Stimulated activated naive B cell treated with anti-CD40 and anti-IgM and Interleukin-4, amounts not matched to agents 10 μg/mL and 1 μg/mL and 100 μg/mL, for 72 hours (primary cell): ENCODE data around the gene SMG6.
A peak's percentile ranks its signal among the peaks of the same experiment; 100 is the strongest.
"Not testable (repeated sequence)": the region's sequence is repeated elsewhere in the genome, so short reads cannot be mapped to it uniquely, and the experiment has no call there.

ENCODE experiments used
- ATAC-seq, 2 donors: fragments of 150-1000 bp; cut with Tn5 transposase; replicated peaks; 2 replicates each; pipeline ENCODE4 v1.10.0; 2021; ENCODE audit warnings: moderate library complexity in 1 of 2
- DNase-seq: peaks from one replicate; pipeline ENCODE4 v3.0.0; 2021
- H3K27ac Mint-ChIP-seq: one replicate; pipeline ENCODE4 v1.8.0; 2022; ENCODE audit warnings: mild to moderate bottlenecking, mixed read lengths
- H3K27me3 Mint-ChIP-seq, 2 donors: one replicate each; pipeline ENCODE4 v1.8.0; 2022; ENCODE audit warnings: mixed read lengths in 2 of 2
- H3K36me3 Mint-ChIP-seq, 2 donors: one replicate each; pipeline ENCODE4 v1.8.0; 2022; ENCODE audit warnings: mixed read lengths in 2 of 2, mild to moderate bottlenecking in 1 of 2
- H3K4me1 Mint-ChIP-seq, 2 donors: one replicate each; pipeline ENCODE4 v1.8.0; 2022; ENCODE audit warnings: mixed read lengths in 2 of 2, mild to moderate bottlenecking in 1 of 2
- H3K4me3 Mint-ChIP-seq, 2 donors: one replicate each; pipeline ENCODE4 v1.8.0; 2022; ENCODE audit warnings: mild to moderate bottlenecking in 2 of 2, mixed read lengths in 2 of 2, moderate library complexity in 1 of 2
- H3K9me3 Mint-ChIP-seq, 2 donors: one replicate each; pipeline ENCODE4 v1.8.0; 2022; ENCODE audit warnings: mixed read lengths in 2 of 2, mild to moderate bottlenecking in 1 of 2

The SMG6 gene

DNA sequence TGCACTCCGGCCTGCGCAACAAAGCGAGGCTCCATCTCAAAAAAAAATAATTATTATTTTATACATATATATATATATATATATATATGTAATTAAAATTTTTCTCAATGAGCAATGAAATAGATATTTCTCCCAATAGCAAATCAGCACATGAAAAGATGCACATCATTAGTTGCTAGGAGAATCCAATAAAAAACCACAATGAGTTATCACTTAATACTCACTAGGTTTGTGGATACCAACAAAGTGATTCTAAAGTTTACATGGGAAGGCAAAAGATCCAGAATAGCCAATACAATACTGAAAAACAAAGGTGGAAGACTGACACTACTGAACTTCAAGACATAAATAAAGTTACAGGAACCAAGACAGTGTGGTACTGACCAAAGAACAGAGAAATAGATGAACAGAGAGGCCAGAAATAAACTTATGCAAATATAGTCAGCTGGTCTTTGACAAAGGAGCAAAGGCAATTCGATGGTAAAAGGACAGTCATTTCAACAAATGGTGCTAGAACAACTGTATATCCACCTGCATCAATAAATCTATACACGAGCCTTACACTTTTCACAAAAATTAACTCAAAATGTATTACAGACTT is 13.6 kb downstream of the SMG6 start:
- no peaks in the 10 kb centered on the region for H3K27me3 Mint-ChIP-seq

DNA sequence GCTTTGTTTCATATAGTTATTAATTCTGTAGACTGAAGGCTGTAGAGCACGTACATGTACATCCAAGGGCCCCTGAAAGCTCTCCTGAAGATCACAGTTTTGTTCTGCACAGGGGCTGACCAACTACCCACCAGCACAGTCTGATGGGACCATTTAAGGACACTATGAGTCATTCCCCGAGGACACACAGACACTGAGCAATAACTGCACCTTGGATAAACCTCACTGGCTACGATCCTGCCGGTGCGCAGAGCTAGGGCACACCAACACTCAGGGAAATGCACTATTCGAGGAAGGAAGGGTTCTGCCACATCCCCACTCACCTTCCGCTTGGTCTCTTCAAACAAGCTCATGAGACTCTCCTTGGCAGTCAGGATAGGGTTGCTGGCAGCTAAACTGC is 20.3 kb downstream of the SMG6 start:
- no peak for ATAC-seq
- Mint-ChIP-seq H3K4me3 (no peak overlapping the region), H3K9me3 (no peaks in the 10 kb centered on the region), H3K27ac (no peak overlapping the region), H3K36me3 (peaks cover 41 to 57% of the 10 kb centered on the region in 2 donors), H3K27me3 (no peaks in the 10 kb centered on the region), H3K4me1 (peaks cover 8% of the 10 kb centered on the region in 2 donors)
- DNase-seq, result no peak

More for the DNA sequence above, 13.6 kb downstream of the SMG6 start:
- DNase-seq (no peak), ATAC-seq (peak; percentile 61 to 67)
- Mint-ChIP-seq H3K9me3 (no peaks in the 10 kb centered on the region), H3K36me3 (peaks cover 39 to 50% of the 10 kb centered on the region in 2 donors), H3K27ac (no peak overlapping the region), H3K4me1 (peaks cover 4 to 17% of the 10 kb centered on the region in 2 donors), H3K4me3 (no peak overlapping the region)

GRCh38 chr17:2282297-2282873 is 21.2 kb downstream of the SMG6 start:
- ATAC-seq (peak; percentile 38 to 39), DNase-seq (no peak)
- no peak overlapping the region for H3K4me3 Mint-ChIP-seq
- H3K27ac Mint-ChIP-seq, result no peak overlapping the region
- peaks cover under 1 to 8% of the 10 kb centered on the region in 2 donors for H3K4me1 Mint-ChIP-seq
- H3K36me3 Mint-ChIP-seq, result peaks cover 36 to 52% of the 10 kb centered on the region in 2 donors
- H3K27me3 Mint-ChIP-seq, result no peaks in the 10 kb centered on the region
- H3K9me3 Mint-ChIP-seq, result no peaks in the 10 kb centered on the region

DNA sequence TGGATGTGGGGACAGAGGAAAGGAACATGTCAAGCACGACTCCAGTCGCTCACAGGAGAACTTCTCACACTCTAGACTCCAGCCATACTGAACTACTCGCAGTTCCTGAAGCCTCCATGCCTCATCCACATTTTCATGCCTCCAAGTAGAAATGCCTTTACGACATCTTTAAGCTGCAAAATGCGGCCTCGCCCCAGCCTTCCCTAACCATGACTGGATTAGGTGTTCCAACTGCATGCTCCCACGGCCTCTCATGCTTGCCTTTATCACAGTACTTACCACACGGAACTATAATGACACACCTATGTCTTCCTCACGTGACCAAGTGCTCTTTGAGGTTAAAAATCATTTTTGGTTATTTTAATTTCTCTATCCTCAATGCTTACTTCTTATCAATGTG is 23.9 kb downstream of the SMG6 start:
- H3K4me3 Mint-ChIP-seq, result no peak overlapping the region
- DNase-seq (no peak), ATAC-seq (no peak)
- peak overlapping the region; percentile 42 for H3K27ac Mint-ChIP-seq
- H3K4me1 Mint-ChIP-seq, result peaks cover 0 to 8% of the 10 kb centered on the region in 2 donors
- no peaks in the 10 kb centered on the region for H3K9me3 Mint-ChIP-seq
- no peaks in the 10 kb centered on the region for H3K27me3 Mint-ChIP-seq
- peaks cover 36 to 58% of the 10 kb centered on the region in 2 donors for H3K36me3 Mint-ChIP-seq

DNA sequence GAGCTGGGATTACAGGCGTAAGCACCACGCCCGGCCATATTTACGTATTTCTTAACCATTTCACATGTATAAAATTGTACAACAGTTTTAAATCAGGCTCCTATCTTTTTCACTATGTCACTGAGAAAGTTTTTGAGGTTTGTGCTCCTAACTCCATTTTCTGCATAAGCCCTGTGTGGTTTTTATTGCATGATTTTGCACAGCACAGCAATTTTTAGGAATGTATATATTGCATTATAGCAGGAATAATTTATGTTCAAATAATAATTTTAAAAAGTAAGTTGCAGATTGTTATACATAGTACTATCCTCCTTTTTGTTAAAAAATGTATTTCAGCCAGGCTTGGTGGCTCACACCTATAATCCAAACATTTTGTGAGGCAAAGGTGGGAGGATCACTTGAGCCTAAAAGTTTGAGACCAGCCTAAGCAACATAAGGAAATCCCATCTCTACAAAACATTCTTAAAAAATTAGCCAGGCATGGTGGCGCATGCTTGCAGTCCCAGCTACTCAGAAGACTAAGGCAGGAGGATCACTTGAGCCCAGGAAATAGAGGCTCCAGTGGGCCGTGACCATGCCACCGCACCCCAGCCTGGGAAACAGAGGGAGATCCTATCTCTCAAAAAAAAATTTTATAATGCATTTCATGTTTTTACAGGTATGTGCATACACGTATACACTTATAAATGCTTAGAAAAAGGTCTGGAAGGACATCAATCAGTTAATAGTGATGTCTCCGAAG is 26.0 kb downstream of the SMG6 start:
- Mint-ChIP-seq H3K36me3 (peaks cover 30 to 56% of the 10 kb centered on the region in 2 donors), H3K27ac (peak overlapping the region; percentile 37), H3K9me3 (no peaks in the 10 kb centered on the region), H3K27me3 (no peaks in the 10 kb centered on the region), H3K4me3 (no peak overlapping the region), H3K4me1 (peaks cover 0 to 8% of the 10 kb centered on the region in 2 donors)
- ATAC-seq (no peak), DNase-seq (no peak)

- Mint-ChIP-seq H3K4me3 (no peak overlapping the region), H3K36me3 (peaks cover 18 to 45% of the 10 kb centered on the region in 2 donors), H3K9me3 (no peaks in the 10 kb centered on the region), H3K27me3 (no peaks in the 10 kb centered on the region), H3K27ac (no peak overlapping the region), H3K4me1 (peaks cover 0 to 3% of the 10 kb centered on the region in 2 donors)
- DNase-seq, result no peak
- ATAC-seq, result no peak
Measured at GRCh38 chr17:2275722-2276121, 27.9 kb downstream of the SMG6 start.

GRCh38 chr17:2274414-2274813 is 29.2 kb downstream of the SMG6 start:
- peaks cover 24 to 41% of the 10 kb centered on the region in 2 donors for H3K36me3 Mint-ChIP-seq
- H3K9me3 Mint-ChIP-seq, result no peaks in the 10 kb centered on the region
- H3K4me1 Mint-ChIP-seq, result peaks cover 0 to 3% of the 10 kb centered on the region in 2 donors
- H3K27me3 Mint-ChIP-seq, result no peaks in the 10 kb centered on the region
- no peak for DNase-seq
- H3K27ac Mint-ChIP-seq, result no peak overlapping the region
- H3K4me3 Mint-ChIP-seq, result no peak overlapping the region
- no peak for ATAC-seq

GRCh38 chr17:2271985-2272702 is 31.4 kb downstream of the SMG6 start:
- no peak for DNase-seq
- no peak for ATAC-seq
- Mint-ChIP-seq H3K27ac (no peak overlapping the region), H3K4me1 (peaks cover 0 to 5% of the 10 kb centered on the region in 2 donors), H3K9me3 (no peaks in the 10 kb centered on the region), H3K4me3 (no peak overlapping the region), H3K36me3 (peaks cover 19 to 36% of the 10 kb centered on the region in 2 donors), H3K27me3 (no peaks in the 10 kb centered on the region)

DNA sequence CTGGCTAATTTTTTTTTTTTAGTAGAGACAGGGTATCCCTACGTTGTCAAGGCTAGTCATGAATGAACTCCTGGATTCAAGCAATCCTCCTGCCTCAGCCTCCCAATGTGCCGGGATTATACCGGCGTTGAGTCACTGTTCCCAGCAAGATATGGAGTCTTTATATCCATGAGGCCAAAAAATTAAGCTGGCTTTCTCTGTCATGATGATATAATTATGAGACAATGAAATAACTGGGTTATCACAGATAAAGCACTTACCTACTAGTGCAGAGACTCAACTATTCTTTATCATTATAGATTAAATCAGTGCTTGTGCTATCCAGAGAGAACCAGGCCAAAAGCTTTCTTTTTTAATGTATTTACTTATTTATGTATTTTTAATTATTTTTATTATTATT is 36.2 kb downstream of the SMG6 start:
- DNase-seq, result no peak
- ATAC-seq, result no peak
- Mint-ChIP-seq H3K27ac (peak overlapping the region; percentile 98), H3K27me3 (no peaks in the 10 kb centered on the region), H3K36me3 (peaks cover 20 to 25% of the 10 kb centered on the region in 2 donors), H3K4me3 (no peak overlapping the region), H3K9me3 (no peaks in the 10 kb centered on the region), H3K4me1 (peaks cover 24 to 42% of the 10 kb centered on the region in 2 donors)

- no peaks in the 10 kb centered on the region for H3K9me3 Mint-ChIP-seq
- peak overlapping the region; percentile 98 for H3K27ac Mint-ChIP-seq
- H3K36me3 Mint-ChIP-seq, result peaks cover 20 to 21% of the 10 kb centered on the region in 2 donors
- DNase-seq, result no peak
- no peaks in the 10 kb centered on the region for H3K27me3 Mint-ChIP-seq
- H3K4me3 Mint-ChIP-seq, result peak overlapping the region; percentile 75 to 79
- no peak for ATAC-seq
- peaks cover 21 to 42% of the 10 kb centered on the region in 2 donors for H3K4me1 Mint-ChIP-seq
Measured at GRCh38 chr17:2266865-2267228, 36.7 kb downstream of the SMG6 start.

GRCh38 chr17:2266045-2266864 is 37.3 kb downstream of the SMG6 start:
- peak; percentile 95 to 97 for ATAC-seq
- peak overlapping the region; percentile 75 to 79 for H3K4me3 Mint-ChIP-seq
- no peaks in the 10 kb centered on the region for H3K9me3 Mint-ChIP-seq
- peaks cover 21 to 42% of the 10 kb centered on the region in 2 donors for H3K4me1 Mint-ChIP-seq
- no peaks in the 10 kb centered on the region for H3K27me3 Mint-ChIP-seq
- H3K36me3 Mint-ChIP-seq, result peaks cover 21 to 26% of the 10 kb centered on the region in 2 donors
- peak overlapping the region; percentile 98 for H3K27ac Mint-ChIP-seq
- DNase-seq, result peak; percentile 67

DNA sequence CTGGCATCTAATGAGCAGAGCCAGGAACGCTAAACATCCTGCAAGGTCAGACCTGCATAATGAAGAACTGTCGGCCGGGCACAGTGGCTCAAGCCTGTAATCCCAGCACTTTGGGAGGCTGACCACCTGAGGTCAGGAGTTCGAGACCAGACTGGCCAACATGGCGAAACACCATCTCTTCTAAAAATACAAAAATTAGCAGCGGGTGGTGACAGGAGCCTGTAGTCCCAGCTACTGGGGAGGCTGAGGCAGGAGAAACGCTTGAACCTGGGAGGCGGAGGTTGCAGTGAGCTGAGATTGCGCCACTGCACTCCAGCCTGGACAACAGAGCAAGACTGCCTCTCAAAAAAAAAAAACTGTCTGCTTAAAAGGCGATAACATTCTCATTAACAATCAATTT is 38.4 kb downstream of the SMG6 start:
- not testable (repeated sequence) for H3K4me3 Mint-ChIP-seq, H3K27me3 Mint-ChIP-seq, H3K9me3 Mint-ChIP-seq, DNase-seq, ATAC-seq
- Mint-ChIP-seq H3K4me1 (peaks cover 25 to 48% of the 10 kb centered on the region in 2 donors), H3K36me3 (peaks cover 16 to 26% of the 10 kb centered on the region in 2 donors), H3K27ac (peak overlapping the region; percentile 98)

DNA sequence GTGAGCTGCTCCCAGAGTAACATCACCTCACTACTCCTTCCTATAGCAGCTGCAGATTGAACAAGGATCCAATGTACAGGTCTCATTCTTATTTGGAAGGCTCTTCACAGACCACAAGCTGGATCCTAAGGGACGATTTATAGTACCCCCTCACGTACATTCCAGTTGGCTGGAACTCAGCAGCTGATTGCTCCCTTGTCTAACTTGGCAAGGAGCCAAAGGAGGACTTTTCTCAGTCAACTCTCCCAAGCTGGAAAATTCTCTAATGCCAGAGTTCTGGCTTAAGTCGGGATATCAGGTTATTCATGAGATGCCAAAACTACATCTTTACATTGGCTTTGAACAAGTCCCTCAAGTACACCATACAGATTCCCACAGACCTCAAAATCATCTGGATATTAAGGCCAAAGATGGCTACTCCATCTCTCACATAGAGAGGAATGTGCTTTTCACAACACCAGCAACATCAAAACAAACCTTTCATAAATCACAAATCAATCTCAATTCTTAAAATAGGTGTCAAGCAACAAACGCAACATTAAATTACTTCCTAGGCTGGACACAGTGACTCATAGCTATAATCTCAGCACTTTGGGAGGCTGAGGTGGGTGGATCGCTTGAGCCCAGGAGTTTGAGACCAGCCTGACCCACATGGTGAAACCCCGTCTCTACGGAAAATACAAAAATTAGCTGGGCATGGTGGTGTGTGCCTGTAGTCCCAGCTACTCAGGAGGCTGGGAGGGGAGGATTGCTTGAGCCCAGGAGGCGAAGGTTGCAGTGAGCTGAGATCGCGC is 39.3 kb downstream of the SMG6 start:
- Mint-ChIP-seq H3K4me1 (peaks cover 32 to 57% of the 10 kb centered on the region in 2 donors), H3K27me3 (no peaks in the 10 kb centered on the region), H3K36me3 (peaks cover 9 to 22% of the 10 kb centered on the region in 2 donors), H3K27ac (peak overlapping the region; percentile 37), H3K9me3 (no peaks in the 10 kb centered on the region), H3K4me3 (no peak overlapping the region)
- DNase-seq (no peak), ATAC-seq (no peak)
